Skeletal muscle satellite cell (primary cell): ENCODE results near the gene ZNF70.

Experiments used
- H3K27me3 ChIP-seq: 2 replicates; pipeline ENCODE4 v1.7.0; 2013; ENCODE audit warnings: low read length; ENCODE audit not compliant: control insufficient read depth, insufficient read depth
- H3K36me3 ChIP-seq: 2 replicates; pipeline ENCODE4 v1.7.0; 2013; ENCODE audit warnings: mild to moderate bottlenecking, control low read depth, low read length; ENCODE audit not compliant: insufficient read depth
- H3K4me1 ChIP-seq: 2 replicates; pipeline ENCODE4 v1.7.0; 2013; ENCODE audit warnings: low read length; ENCODE audit not compliant: control insufficient read depth, insufficient read depth
- H3K4me2 ChIP-seq: 2 replicates; pipeline ENCODE4 v1.7.0; 2013; ENCODE audit warnings: mild to moderate bottlenecking, low read length
- H3K4me3 ChIP-seq: 2 replicates; pipeline ENCODE4 v1.7.0; 2013; ENCODE audit warnings: low read length
- H3K9ac ChIP-seq: 2 replicates; pipeline ENCODE4 v1.7.0; 2013; ENCODE audit warnings: mild to moderate bottlenecking, low read depth, low read length, moderate library complexity
- H3K9me3 ChIP-seq: replicated peaks from 2 replicates; pipeline ENCODE4 v1.7.0; 2013; ENCODE audit warnings: mild to moderate bottlenecking, control low read depth, low read length

ZNF70 gene

GRCh38 chr22:23753385-23753784 is 2.5 kb upstream of the ZNF70 start:
- Histone ChIP-seq H3K9ac (no peak overlapping the region), H3K36me3 (no peaks in the 10 kb centered on the region), H3K4me3 (no peak overlapping the region), H3K4me2 (no peak overlapping the region), H3K27me3 (no peaks in the 10 kb centered on the region), H3K4me1 (peaks cover 15% of the 10 kb centered on the region), H3K9me3 (no peaks in the 10 kb centered on the region)

GRCh38 chr22:23752750-23753149 is 1.8 kb upstream of the ZNF70 start:
- no peaks in the 10 kb centered on the region for H3K9me3 ChIP-seq
- no peak overlapping the region for H3K4me2 ChIP-seq
- H3K36me3 ChIP-seq = no peaks in the 10 kb centered on the region
- H3K4me3 ChIP-seq = no peak overlapping the region
- no peak overlapping the region for H3K9ac ChIP-seq
- peaks cover 15% of the 10 kb centered on the region for H3K4me1 ChIP-seq
- no peaks in the 10 kb centered on the region for H3K27me3 ChIP-seq

- H3K27me3 ChIP-seq = no peaks in the 10 kb centered on the region
These were observed 1.3 kb upstream of the ZNF70 start for GRCh38 chr22:23752090-23752691.

GRCh38 chr22:23751441-23751996 is 607 bp upstream of the ZNF70 start:
- peaks cover 15% of the 10 kb centered on the region for H3K4me1 ChIP-seq
- H3K4me3 ChIP-seq = peak overlapping the region; percentile 98
- peak overlapping the region; percentile 97 for H3K9ac ChIP-seq
- H3K27me3 ChIP-seq = no peaks in the 10 kb centered on the region
- no peaks in the 10 kb centered on the region for H3K36me3 ChIP-seq
- H3K9me3 ChIP-seq = no peaks in the 10 kb centered on the region
- peak overlapping the region; percentile 95 for H3K4me2 ChIP-seq

More at GRCh38 chr22:23752090-23752691, 1.3 kb upstream of the ZNF70 start:
- Histone ChIP-seq H3K9me3 (no peaks in the 10 kb centered on the region), H3K4me1 (peaks cover 15% of the 10 kb centered on the region), H3K4me3 (no peak overlapping the region), H3K36me3 (no peaks in the 10 kb centered on the region), H3K4me2 (no peak overlapping the region), H3K9ac (no peak overlapping the region)

GRCh38 chr22:23750367-23750713 is 572 bp downstream of the ZNF70 start:
- Histone ChIP-seq H3K4me1 (peaks cover 15% of the 10 kb centered on the region), H3K4me2 (peak overlapping the region; percentile 95), H3K9me3 (no peaks in the 10 kb centered on the region), H3K36me3 (no peaks in the 10 kb centered on the region), H3K27me3 (no peaks in the 10 kb centered on the region), H3K4me3 (peak overlapping the region; percentile 98), H3K9ac (peak overlapping the region; percentile 97)

- Histone ChIP-seq H3K9me3 (no peaks in the 10 kb centered on the region), H3K4me1 (peaks cover 15% of the 10 kb centered on the region), H3K4me3 (peak overlapping the region; percentile 98), H3K4me2 (peak overlapping the region; percentile 95), H3K36me3 (peaks cover 5% of the 10 kb centered on the region), H3K27me3 (no peaks in the 10 kb centered on the region), H3K9ac (peak overlapping the region; percentile 97)
These were observed 1.0 kb downstream of the ZNF70 start for GRCh38 chr22:23749841-23750301.

GRCh38 chr22:23745791-23746190 is 5.1 kb downstream of the ZNF70 start:
- H3K4me1 ChIP-seq = peaks cover 23% of the 10 kb centered on the region
- no peaks in the 10 kb centered on the region for H3K9me3 ChIP-seq
- H3K4me2 ChIP-seq = no peak overlapping the region
- H3K4me3 ChIP-seq = no peak overlapping the region
- no peak overlapping the region for H3K9ac ChIP-seq
- no peaks in the 10 kb centered on the region for H3K27me3 ChIP-seq
- peaks cover 19% of the 10 kb centered on the region for H3K36me3 ChIP-seq

- Histone ChIP-seq H3K4me1 (peaks cover 14% of the 10 kb centered on the region), H3K9ac (no peak overlapping the region), H3K4me3 (no peak overlapping the region), H3K4me2 (no peak overlapping the region), H3K36me3 (peaks cover 19% of the 10 kb centered on the region), H3K9me3 (no peaks in the 10 kb centered on the region), H3K27me3 (no peaks in the 10 kb centered on the region)
These were observed 6.4 kb downstream of the ZNF70 start for GRCh38 chr22:23744485-23744884.

- H3K4me2 ChIP-seq = no peak overlapping the region
- H3K4me3 ChIP-seq = no peak overlapping the region
- H3K9me3 ChIP-seq = no peaks in the 10 kb centered on the region
- H3K9ac ChIP-seq = no peak overlapping the region
- H3K36me3 ChIP-seq = peaks cover 19% of the 10 kb centered on the region
- H3K4me1 ChIP-seq = peaks cover 14% of the 10 kb centered on the region
- no peaks in the 10 kb centered on the region for H3K27me3 ChIP-seq
These were observed 6.9 kb downstream of the ZNF70 start for GRCh38 chr22:23744001-23744400.

- Histone ChIP-seq H3K27me3 (no peaks in the 10 kb centered on the region), H3K4me1 (peaks cover 14% of the 10 kb centered on the region), H3K9me3 (no peaks in the 10 kb centered on the region), H3K9ac (no peak overlapping the region), H3K36me3 (peaks cover 19% of the 10 kb centered on the region), H3K4me2 (no peak overlapping the region), H3K4me3 (no peak overlapping the region)
These were observed 7.6 kb downstream of the ZNF70 start for GRCh38 chr22:23743303-23743705.

- no peak overlapping the region for H3K9ac ChIP-seq
- no peak overlapping the region for H3K4me3 ChIP-seq
- peaks cover 14% of the 10 kb centered on the region for H3K4me1 ChIP-seq
- no peaks in the 10 kb centered on the region for H3K27me3 ChIP-seq
- H3K9me3 ChIP-seq = no peaks in the 10 kb centered on the region
- H3K36me3 ChIP-seq = peaks cover 19% of the 10 kb centered on the region
- peak overlapping the region; percentile 1 for H3K4me2 ChIP-seq
These were observed 8.2 kb downstream of the ZNF70 start for GRCh38 chr22:23742505-23743264.
